ENCODE data around the gene DHRSX.
A peak's percentile ranks its signal among the peaks of the same experiment; 100 is the strongest.
"Not testable (repeated sequence)": the region's sequence is repeated elsewhere in the genome, so short reads cannot be mapped to it uniquely, and the experiment has no call there.

DHRSX gene

GRCh38 chrX:2251211-2251610 lies 249.6 kb downstream of the DHRSX start:
- peak in 2 of 3 donors; percentile 12 to 19 for DNase-seq

- no peak for DNase-seq
Measured at GRCh38 chrX:2243913-2244460, 256.8 kb downstream of the DHRSX start.

GRCh38 chrX:2242980-2243379 lies 257.8 kb downstream of the DHRSX start:
- DNase-seq, result no peak

GRCh38 chrX:2242326-2242725 lies 258.4 kb downstream of the DHRSX start:
- no peak for DNase-seq

- DNase-seq, result not testable (repeated sequence)
Measured at GRCh38 chrX:2241496-2241895, 259.3 kb downstream of the DHRSX start.

- not testable (repeated sequence) for DNase-seq
Measured at GRCh38 chrX:2240761-2241160, 260.0 kb downstream of the DHRSX start.

- DNase-seq, result no peak
Measured at GRCh38 chrX:2237976-2238375, 262.8 kb downstream of the DHRSX start.

GRCh38 chrX:2231570-2232192 lies 269.1 kb downstream of the DHRSX start:
- no peak for DNase-seq

GRCh38 chrX:2230457-2230856 lies 270.3 kb downstream of the DHRSX start:
- DNase-seq, result peak in 1 of 3 donors; percentile 16

GRCh38 chrX:2228536-2228935 lies 272.2 kb downstream of the DHRSX start:
- no peak for DNase-seq

- DNase-seq, result no peak
Measured at GRCh38 chrX:2226906-2227656, 273.7 kb downstream of the DHRSX start.

GRCh38 chrX:2226182-2226581 lies 274.6 kb downstream of the DHRSX start:
- DNase-seq, result no peak

- DNase-seq, result no peak
Measured at GRCh38 chrX:2224597-2225235, 276.1 kb downstream of the DHRSX start.

- no peak for DNase-seq
Measured at GRCh38 chrX:2224161-2224560, 276.6 kb downstream of the DHRSX start.

GRCh38 chrX:2220829-2221567 lies 279.8 kb downstream of the DHRSX start:
- DNase-seq, result no peak

- DNase-seq, result no peak
Measured at GRCh38 chrX:2220296-2220695, 280.5 kb downstream of the DHRSX start.

- not testable (repeated sequence) for DNase-seq
Measured at GRCh38 chrX:2214138-2214823, 286.5 kb downstream of the DHRSX start.

- not testable (repeated sequence) for DNase-seq
Measured at GRCh38 chrX:2211667-2212066, 289.1 kb downstream of the DHRSX start.

- no peak for DNase-seq
Measured at GRCh38 chrX:2193273-2193592, 307.5 kb downstream of the DHRSX start.

GRCh38 chrX:2192584-2193272 lies 308.0 kb downstream of the DHRSX start:
- DNase-seq, result no peak

GRCh38 chrX:2188840-2189239 lies 311.9 kb downstream of the DHRSX start:
- no peak for DNase-seq

- no peak for DNase-seq
Measured at GRCh38 chrX:2188330-2188792, 312.4 kb downstream of the DHRSX start.

Measured in suppressor macrophage treated with lipopolysaccharide for 1 hour (primary cell).